Measurements from ENCODE around the gene HLCS. TPM values are rescaled to one million over a fixed set of nuclear protein-coding genes. Genes with fewer than 3 reads are reported as not detected.
A peak's percentile ranks its signal among the peaks of the same experiment; 100 is the strongest.
"Not testable (repeated sequence)": the region's sequence is repeated elsewhere in the genome, so short reads cannot be mapped to it uniquely, and the experiment has no call there.

Gene HLCS
- total RNA-seq, 1 donor from 2014 or later = 42.6 TPM

- DNase-seq (ENCODE audit: low read depth) = no peak
Observed at GRCh38 chr21:36955783-36956182, 10.7 kb downstream of the HLCS start.

- DNase-seq (ENCODE audit: low read depth) = not testable (repeated sequence)
Observed at GRCh38 chr21:36952331-36952730, 14.1 kb downstream of the HLCS start.

GRCh38 chr21:36949171-36950141, 17.0 kb downstream of the HLCS start:
- DNase-seq (ENCODE audit: low read depth) = no peak

DNA sequence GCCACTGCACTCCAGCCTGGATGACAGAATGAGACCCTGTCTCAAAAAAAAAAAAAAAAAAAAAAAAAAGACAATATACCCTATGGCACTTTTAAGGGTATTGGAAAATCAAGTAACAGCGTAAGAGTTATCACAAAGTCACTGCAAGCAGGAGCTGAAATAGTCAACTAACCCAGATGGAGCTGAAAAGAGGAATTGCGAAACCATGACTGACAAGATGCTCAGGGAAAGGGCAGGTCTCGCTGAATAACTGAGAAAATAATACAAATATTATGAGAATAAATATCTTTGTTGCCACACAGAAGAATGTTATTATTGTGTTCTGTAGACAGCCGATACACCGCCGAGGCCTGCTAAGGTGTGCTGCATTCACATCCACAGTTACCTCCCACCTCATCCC, 17.8 kb downstream of the HLCS start:
- no peak for DNase-seq (ENCODE audit: low read depth)

GRCh38 chr21:36946949-36947356, 19.5 kb downstream of the HLCS start:
- DNase-seq (ENCODE audit: low read depth) = no peak

- peak; percentile 8 for DNase-seq (ENCODE audit: low read depth)
Observed at GRCh38 chr21:36945496-36946138, 20.9 kb downstream of the HLCS start.

GRCh38 chr21:36936361-36937135, 29.9 kb downstream of the HLCS start:
- no peak for DNase-seq (ENCODE audit: low read depth)

DNA sequence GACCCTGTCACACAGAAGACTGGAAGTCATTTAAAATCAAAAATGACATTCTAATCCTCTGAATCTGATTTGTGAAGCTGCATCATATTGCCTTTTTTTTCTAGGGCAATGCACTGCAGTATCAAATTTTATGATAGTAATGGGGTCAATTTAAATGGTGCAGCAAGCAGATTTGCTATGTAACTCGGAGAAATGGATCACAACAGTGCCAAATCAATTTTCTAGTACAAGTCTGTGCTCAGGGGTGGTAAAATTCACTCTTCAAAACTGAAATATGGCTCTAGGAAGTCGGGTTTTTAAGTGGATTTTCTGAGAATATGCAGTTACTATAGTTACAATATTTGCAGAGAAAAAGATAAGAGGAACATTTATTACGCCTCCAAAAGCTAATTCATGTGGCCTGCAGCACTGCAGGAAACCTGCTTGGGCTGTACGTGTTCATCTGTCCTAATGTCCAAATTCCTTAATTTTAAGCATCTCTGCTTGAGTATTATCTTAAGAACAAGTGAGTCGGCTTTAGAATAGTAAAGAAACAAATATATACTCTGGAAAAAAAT, 31.5 kb downstream of the HLCS start:
- DNase-seq (ENCODE audit: low read depth) = no peak

DNA sequence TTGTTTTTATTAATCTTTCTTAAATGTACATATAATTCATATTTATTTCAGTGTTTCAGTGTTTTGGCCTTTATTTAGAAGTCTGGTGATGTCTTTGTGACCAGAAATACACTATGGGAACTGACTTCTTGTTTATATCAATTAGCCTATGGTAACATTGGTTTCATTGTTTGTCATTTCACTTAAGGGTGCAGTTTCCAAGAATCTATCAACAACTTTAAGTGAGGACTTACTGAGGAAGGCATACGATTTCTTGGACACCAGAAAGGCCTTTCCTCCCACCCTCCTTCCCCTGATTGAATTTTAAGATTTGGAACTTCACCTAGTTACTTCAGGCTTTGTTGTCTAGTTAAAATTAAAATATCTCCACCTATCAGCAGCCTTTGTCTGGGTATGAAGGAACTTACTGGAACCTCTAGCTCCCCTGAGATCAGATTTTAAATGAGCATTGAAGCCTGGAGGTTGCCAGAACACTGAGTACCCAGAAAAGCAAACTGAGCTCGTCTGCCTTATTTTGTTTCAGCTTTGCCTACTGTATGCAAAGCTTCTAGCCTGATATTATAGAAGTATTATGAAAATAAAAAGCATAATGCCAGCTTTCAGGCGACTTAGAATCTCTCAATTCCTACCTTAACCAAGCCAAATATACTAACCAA, 34.2 kb downstream of the HLCS start:
- no peak for DNase-seq (ENCODE audit: low read depth)

GRCh38 chr21:36929622-36930021, 36.8 kb downstream of the HLCS start:
- peak; percentile 18 for DNase-seq (ENCODE audit: low read depth)

GRCh38 chr21:36928960-36929359, 37.5 kb downstream of the HLCS start:
- no peak for DNase-seq (ENCODE audit: low read depth)

- peak; percentile 70 for DNase-seq (ENCODE audit: low read depth)
Observed at GRCh38 chr21:36927719-36928117, 38.8 kb downstream of the HLCS start.

DNA sequence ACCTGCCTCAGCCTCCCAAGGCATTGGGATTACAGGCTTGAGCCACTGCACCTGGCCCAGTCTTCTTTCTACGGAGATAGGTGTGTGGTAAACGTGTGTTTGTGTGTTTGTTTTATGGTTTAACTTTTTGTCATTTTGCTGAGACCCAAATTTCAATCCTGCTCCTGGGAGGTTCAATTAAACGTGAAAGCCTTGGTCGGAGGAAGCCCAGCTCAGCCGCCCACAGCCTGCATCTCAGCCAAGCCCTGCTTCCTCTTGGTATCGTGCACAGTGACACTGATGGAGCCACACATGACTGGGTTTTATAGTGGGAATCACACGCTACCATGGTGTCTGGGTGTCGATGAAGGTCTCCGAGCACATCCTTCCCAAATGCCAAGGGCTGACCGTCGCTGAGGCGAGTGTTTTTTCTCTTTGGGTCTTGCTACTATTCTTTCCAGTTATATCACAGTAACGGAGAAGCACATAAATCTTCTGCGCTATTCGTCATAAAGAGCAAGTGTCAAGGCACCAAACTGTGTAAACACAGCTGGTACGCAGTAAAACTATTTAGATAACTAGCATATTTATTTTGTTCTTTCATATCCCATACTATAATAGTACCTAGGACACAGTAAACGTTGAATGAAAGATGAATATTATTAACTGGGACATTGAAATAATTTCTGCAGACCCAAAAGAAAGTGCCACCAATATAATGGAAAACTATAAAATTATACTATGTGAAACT, 39.3 kb downstream of the HLCS start:
- no peak for DNase-seq (ENCODE audit: low read depth)

- no peak for DNase-seq (ENCODE audit: low read depth)
Observed at GRCh38 chr21:36923270-36923669, 43.2 kb downstream of the HLCS start.

- no peak for DNase-seq (ENCODE audit: low read depth)
Observed at GRCh38 chr21:36922861-36923260, 43.6 kb downstream of the HLCS start.

GRCh38 chr21:36918291-36918690, 48.2 kb downstream of the HLCS start:
- DNase-seq (ENCODE audit: low read depth) = no peak

DNA sequence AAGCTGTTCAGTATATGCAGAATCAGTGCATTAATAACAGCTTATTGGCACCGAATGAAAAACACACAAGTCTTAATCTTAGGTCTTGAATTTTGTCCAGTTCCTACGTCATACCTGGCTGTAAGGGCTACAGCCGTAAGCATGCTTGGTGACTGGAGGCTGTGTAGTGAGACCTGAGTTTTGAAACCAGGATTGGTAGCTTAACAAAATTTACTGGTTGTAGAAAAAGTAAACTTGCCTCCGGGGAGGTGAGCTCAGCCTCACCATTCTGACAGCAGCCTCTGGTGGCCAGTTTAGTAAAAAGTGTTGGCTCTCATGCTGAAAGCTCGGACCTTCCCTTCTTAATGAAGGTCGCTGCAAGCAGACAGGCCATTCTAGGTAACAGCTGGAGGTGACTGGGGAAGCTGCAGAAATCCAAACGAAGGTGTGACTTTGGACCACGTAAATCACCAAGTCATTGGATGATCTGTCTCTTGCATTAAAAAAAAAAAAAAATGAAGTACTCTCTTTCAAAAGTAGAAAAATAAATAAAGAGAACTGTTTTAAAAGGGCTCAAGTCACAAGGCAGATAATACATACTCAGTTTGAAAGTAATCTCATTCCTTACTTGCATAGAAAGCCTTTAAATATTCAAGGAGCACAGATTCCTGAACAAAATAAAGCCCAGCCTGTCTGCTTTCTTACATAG, 48.9 kb downstream of the HLCS start:
- DNase-seq (ENCODE audit: low read depth) = peak; percentile 69

- DNase-seq (ENCODE audit: low read depth) = no peak
Observed at GRCh38 chr21:36916718-36917117, 49.8 kb downstream of the HLCS start.

DNA sequence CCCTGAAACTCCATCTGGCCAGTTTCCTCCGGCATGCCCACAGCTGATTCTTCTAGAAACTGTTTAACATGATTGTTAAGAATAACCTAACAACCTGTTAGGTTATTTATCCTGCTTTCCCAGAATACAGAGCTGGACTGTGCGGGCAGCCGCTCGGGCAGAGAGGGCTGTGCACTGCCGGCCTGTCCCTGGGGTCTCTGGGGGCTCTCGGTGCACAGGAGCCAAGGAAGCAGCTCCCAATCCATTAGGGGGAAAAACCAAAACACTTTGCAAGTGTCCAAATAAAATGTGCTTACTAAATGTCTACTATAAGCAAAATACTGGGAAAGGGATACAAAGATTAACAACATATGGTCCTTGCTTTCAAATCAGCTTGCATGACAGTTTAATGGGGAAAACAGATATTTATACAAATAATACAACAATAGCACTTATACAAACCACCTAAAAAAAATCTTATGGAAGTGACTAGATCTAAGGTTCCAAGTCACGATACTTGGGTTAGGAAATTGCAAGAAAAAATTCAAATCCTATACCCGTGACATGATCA, 50.7 kb downstream of the HLCS start:
- no peak for DNase-seq (ENCODE audit: low read depth)
